BE2C (cell line): Measurements from ENCODE around the gene C12orf43.

Source experiments
- DNase-seq: peaks from one replicate; pipeline ENCODE4 v3.0.0-alpha.2; 2020
- H3K27me3 ChIP-seq: fragments of 250-450 bp; sonication (Bioruptor Pico); 2 replicates; pipeline ENCODE4 v1.5.1; 2020; ENCODE audit warnings: mild to moderate bottlenecking
- H3K36me3 ChIP-seq: fragments of 250-450 bp; sonication (Bioruptor Pico); 2 replicates; pipeline ENCODE4 v1.5.1; 2020; ENCODE audit warnings: mild to moderate bottlenecking
- H3K4me1 ChIP-seq: fragments of 250-450 bp; sonication (Bioruptor Pico); 2 replicates; pipeline ENCODE4 v1.5.1; 2020
- H3K4me3 ChIP-seq: 2 replicates; pipeline ENCODE4 v1.5.1; 2011; ENCODE audit warnings: low read depth, low read length
- H3K9me3 ChIP-seq: fragments of 250-450 bp; sonication (Bioruptor Pico); 2 replicates; pipeline ENCODE4 v1.5.1; 2020
- CTCF ChIP-seq: IDR thresholded peaks from 2 replicates; pipeline ENCODE4 v1.5.1; 2012; ENCODE audit warnings: mild to moderate bottlenecking, low read depth, low read length

Gene C12orf43

GRCh38 chr12:120996133-120996746, 20.0 kb downstream of the C12orf43 start:
- Histone ChIP-seq H3K27me3 (no peaks in the 10 kb centered on the region), H3K36me3 (no peaks in the 10 kb centered on the region), H3K4me3 (no peak overlapping the region), H3K4me1 (no peaks in the 10 kb centered on the region), H3K9me3 (no peaks in the 10 kb centered on the region)
- DNase-seq, result no peak
- TF ChIP-seq CTCF, result no peak

- no peak for DNase-seq
- TF ChIP-seq CTCF, result no peak
- Histone ChIP-seq H3K9me3 (no peaks in the 10 kb centered on the region), H3K4me1 (no peaks in the 10 kb centered on the region), H3K27me3 (no peaks in the 10 kb centered on the region), H3K4me3 (no peak overlapping the region), H3K36me3 (no peaks in the 10 kb centered on the region)
These were observed 21.5 kb downstream of the C12orf43 start for GRCh38 chr12:120994589-120995337.

GRCh38 chr12:120994059-120994458, 22.2 kb downstream of the C12orf43 start:
- Histone ChIP-seq H3K36me3 (no peaks in the 10 kb centered on the region), H3K4me3 (no peak overlapping the region), H3K27me3 (no peaks in the 10 kb centered on the region), H3K4me1 (no peaks in the 10 kb centered on the region), H3K9me3 (no peaks in the 10 kb centered on the region)
- DNase-seq, result no peak
- TF ChIP-seq CTCF, result no peak

- TF ChIP-seq CTCF, result no peak
- no peak for DNase-seq
- Histone ChIP-seq H3K4me3 (no peak overlapping the region), H3K9me3 (no peaks in the 10 kb centered on the region), H3K27me3 (no peaks in the 10 kb centered on the region), H3K4me1 (no peaks in the 10 kb centered on the region), H3K36me3 (no peaks in the 10 kb centered on the region)
These were observed 22.8 kb downstream of the C12orf43 start for GRCh38 chr12:120993496-120993895.

- no peak for TF ChIP-seq CTCF
- H3K36me3 ChIP-seq, result no peaks in the 10 kb centered on the region
- no peaks in the 10 kb centered on the region for H3K4me1 ChIP-seq
- no peaks in the 10 kb centered on the region for H3K9me3 ChIP-seq
- no peaks in the 10 kb centered on the region for H3K27me3 ChIP-seq
- no peak for DNase-seq
- no peak overlapping the region for H3K4me3 ChIP-seq
These were observed 23.3 kb downstream of the C12orf43 start for GRCh38 chr12:120992989-120993388.

- Histone ChIP-seq H3K4me1 (no peaks in the 10 kb centered on the region), H3K36me3 (no peaks in the 10 kb centered on the region), H3K4me3 (no peak overlapping the region), H3K9me3 (no peaks in the 10 kb centered on the region), H3K27me3 (no peaks in the 10 kb centered on the region)
- TF ChIP-seq CTCF, result no peak
- no peak for DNase-seq
These were observed 24.3 kb downstream of the C12orf43 start for GRCh38 chr12:120991965-120992364.
